Cardiac muscle cell (in vitro differentiated cells and primary cell): Measurements from ENCODE around the gene DPP8. TPM values are rescaled to one million over a fixed set of nuclear protein-coding genes. Genes with fewer than 3 reads are reported as not detected.

Source experiments
- DNase-seq, 2 donors: peaks; one replicate each; pipeline versions ENCODE4 v3.0.0 to v3.0.0-alpha.2; 2010 to 2017; ENCODE audit warnings: low read depth in 1 of 2, low spot score in 1 of 2
- H3K27ac ChIP-seq: fragments of 200-600 bp; sonication (generic); 2 replicates; pipeline ENCODE4 v1.5.1; 2016
- H3K27me3 ChIP-seq: fragments of 200-600 bp; sonication (generic); 2 replicates; pipeline ENCODE4 v1.6.0; 2016; ENCODE audit warnings: control low read depth
- H3K36me3 ChIP-seq: fragments of 200-600 bp; sonication (generic); 2 replicates; pipeline ENCODE4 v1.5.1; 2016; ENCODE audit warnings: control low read depth
- H3K4me1 ChIP-seq: fragments of 200-600 bp; sonication (generic); 2 replicates; pipeline ENCODE4 v1.8.1; 2017; ENCODE audit warnings: low read depth, mild to moderate bottlenecking, mixed run types
- H3K4me3 ChIP-seq: fragments of 200-600 bp; sonication (generic); 2 replicates; pipeline ENCODE4 v1.5.1; 2016; ENCODE audit warnings: mild to moderate bottlenecking
- H3K9me3 ChIP-seq: fragments of 200-600 bp; sonication (generic); 2 replicates; pipeline ENCODE4 v1.5.1; 2017; ENCODE audit warnings: low read depth, mild to moderate bottlenecking, control low read depth
- polyA plus RNA-seq: library from polyadenylated mRNA; unstranded; fragments of >200 nt; fragmentation: Nextera tagmentation; extraction: Ambion mirVana; gene quantifications from 2 replicates; pipeline ENCODE4 v1.2.1, GENCODE V29; 2016
- total RNA-seq: library from RNA; depleted of rRNA; stranded (reverse); fragments of >200 nt; gene quantifications from 2 replicates; pipeline ENCODE4 v1.2.3, GENCODE V29; 2016
- TF ChIP-seq, protein P1 (sequence below): IDR thresholded peaks from 2 replicates; pipeline ENCODE4 v1.5.1; 2012; ENCODE audit warnings: low read depth, mild to moderate bottlenecking, low read length

DPP8 gene
- total and polyA plus RNA-seq, 2 experiments from 2014 or later = 21.4 to 23.2 TPM

DNA sequence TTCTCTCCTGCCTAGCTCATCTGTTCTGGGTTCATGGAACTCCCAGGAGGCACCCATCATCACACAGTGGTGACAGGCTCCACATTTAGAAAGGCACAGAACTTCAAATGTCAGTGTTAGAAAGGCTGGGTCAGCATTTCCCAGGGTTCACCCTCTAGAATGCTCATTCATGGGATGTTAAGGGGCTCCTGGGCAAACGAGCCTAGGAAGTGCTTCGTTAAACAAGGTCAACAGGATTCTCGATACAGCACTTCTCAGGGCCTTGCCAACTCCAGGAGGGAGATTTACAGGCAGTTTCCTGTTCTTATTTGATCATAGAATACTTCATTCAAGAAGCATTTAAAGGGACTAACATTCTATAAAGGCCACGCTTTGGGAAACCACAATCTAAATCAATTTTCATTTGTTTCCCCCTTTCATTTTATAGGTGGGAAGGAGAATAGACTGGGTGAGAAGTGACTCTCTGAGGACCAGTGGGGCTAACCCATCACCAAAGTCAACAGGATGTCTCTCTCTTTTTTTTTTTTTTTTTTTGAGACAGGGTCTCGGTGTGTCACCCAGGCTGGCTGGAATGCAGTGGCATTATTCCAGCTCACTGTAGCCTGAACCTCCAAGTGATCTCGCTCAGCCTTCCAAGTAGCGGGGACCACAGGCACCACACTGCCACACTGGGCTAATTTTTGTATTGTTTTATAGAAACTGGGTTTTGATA lies 109.0 kb downstream of the DPP8 start:
- Histone ChIP-seq H3K27me3 (peaks cover 20% of the 10 kb centered on the region), H3K4me1 (no peaks in the 10 kb centered on the region), H3K9me3 (no peaks in the 10 kb centered on the region), H3K36me3 (no peaks in the 10 kb centered on the region), H3K27ac (no peak overlapping the region), H3K4me3 (no peak overlapping the region)
- TF ChIP-seq, protein P1, sequence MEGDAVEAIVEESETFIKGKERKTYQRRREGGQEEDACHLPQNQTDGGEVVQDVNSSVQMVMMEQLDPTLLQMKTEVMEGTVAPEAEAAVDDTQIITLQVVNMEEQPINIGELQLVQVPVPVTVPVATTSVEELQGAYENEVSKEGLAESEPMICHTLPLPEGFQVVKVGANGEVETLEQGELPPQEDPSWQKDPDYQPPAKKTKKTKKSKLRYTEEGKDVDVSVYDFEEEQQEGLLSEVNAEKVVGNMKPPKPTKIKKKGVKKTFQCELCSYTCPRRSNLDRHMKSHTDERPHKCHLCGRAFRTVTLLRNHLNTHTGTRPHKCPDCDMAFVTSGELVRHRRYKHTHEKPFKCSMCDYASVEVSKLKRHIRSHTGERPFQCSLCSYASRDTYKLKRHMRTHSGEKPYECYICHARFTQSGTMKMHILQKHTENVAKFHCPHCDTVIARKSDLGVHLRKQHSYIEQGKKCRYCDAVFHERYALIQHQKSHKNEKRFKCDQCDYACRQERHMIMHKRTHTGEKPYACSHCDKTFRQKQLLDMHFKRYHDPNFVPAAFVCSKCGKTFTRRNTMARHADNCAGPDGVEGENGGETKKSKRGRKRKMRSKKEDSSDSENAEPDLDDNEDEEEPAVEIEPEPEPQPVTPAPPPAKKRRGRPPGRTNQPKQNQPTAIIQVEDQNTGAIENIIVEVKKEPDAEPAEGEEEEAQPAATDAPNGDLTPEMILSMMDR = no peak
- DNase-seq = peak in 1 of 2 donors; percentile 14

DNA sequence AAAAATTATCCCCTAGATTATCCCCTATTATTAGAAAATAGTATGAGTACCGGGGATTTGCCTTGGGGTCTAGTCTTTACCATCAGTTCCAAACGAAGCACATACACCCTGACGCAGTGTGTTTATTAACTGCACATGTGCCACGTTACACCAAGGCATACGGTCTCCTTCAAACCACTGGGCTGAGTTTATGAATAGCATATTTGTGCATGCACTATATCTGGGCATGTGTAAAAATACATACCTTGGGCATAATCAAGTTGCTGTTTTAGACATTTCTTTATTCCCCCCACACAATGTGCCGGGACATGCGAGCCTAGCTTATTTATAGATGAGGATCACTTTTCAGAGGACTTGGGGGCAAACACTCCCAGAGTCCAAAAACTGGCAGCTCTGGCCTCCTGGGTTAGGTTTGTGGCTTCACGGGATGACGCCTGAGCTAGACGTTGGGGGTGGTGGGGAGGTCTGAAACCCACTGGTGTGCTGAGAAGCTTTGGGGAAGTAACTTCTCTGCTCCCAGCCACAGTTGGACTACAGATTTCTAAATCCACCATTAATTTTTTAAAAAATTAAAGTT lies 111.0 kb downstream of the DPP8 start:
- Histone ChIP-seq H3K27ac (no peak overlapping the region), H3K36me3 (no peaks in the 10 kb centered on the region), H3K27me3 (peaks cover 20% of the 10 kb centered on the region), H3K4me3 (no peak overlapping the region), H3K9me3 (no peaks in the 10 kb centered on the region), H3K4me1 (peaks cover 4% of the 10 kb centered on the region)
- DNase-seq = no peak
- TF ChIP-seq, protein P1 = no peak

DNA sequence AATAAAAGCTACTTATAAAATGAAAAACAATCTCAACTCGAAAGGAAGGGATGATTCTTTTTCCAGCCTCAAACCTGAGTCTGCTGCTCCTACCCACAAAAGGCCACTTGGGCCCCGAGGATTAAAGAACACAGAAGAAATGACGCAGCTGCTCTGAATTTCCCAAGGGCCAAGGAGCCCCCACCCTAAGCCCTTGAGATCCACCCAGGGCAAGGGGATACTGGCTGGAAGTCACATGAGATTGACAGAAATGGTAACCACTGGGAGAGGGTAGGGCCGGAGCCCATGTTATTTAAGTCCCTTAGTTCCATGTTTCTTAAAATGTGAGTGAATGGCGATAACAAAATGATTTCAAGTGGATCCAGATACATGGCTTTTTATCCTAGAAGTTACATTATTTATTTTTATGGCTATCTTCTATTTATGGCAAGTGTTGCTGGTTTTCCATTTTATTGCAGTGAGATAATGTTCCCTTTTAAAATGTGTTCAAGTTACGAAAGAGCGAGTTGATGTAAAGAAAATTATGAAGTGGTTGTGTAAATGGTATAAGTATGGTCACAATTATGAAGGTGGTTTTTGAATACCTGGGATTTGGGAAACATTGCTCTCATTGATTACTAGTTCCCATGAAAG lies 111.6 kb downstream of the DPP8 start:
- H3K4me3 ChIP-seq = no peak overlapping the region
- no peaks in the 10 kb centered on the region for H3K9me3 ChIP-seq
- peaks cover 17% of the 10 kb centered on the region for H3K27me3 ChIP-seq
- H3K27ac ChIP-seq = no peak overlapping the region
- peaks cover 10% of the 10 kb centered on the region for H3K4me1 ChIP-seq
- TF ChIP-seq, protein P1 = no peak
- no peaks in the 10 kb centered on the region for H3K36me3 ChIP-seq
- DNase-seq = no peak

DNA sequence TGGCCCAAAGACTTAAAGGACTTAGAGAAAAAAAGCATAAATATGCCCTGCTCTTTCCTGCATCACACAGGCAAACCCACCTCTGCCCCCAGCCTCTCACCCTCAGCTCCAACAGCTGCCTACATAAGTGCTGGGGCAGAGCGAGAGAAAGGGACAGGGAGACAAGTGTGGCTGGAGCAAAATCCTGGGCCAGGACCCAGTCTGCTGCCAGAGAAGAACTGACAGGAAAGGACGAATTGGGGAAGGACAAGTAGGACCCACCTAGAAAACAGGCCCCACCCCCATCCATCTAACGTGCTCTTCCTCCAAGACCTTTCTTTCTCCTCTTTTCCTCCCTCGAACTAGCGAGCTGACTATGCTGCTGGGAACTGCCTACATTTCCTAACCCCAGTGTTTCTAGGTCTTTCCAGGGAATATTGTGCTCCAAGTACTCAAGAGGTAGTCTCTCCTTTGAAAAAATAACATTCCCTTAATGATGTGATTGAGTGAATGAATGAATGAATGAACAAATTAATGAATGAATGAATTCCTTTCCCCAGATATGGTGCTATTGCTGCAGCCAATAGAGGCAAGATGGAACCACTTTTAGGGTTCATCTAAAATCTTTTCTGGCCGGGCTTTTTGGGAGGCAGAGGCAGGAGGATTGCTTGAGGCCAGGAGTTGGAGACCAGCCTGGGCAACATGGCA lies 113.2 kb downstream of the DPP8 start:
- H3K4me3 ChIP-seq = no peak overlapping the region
- no peak for DNase-seq
- no peak overlapping the region for H3K27ac ChIP-seq
- H3K36me3 ChIP-seq = no peaks in the 10 kb centered on the region
- peaks cover 10% of the 10 kb centered on the region for H3K4me1 ChIP-seq
- no peaks in the 10 kb centered on the region for H3K9me3 ChIP-seq
- TF ChIP-seq, protein P1 = no peak
- H3K27me3 ChIP-seq = peaks cover 1% of the 10 kb centered on the region

DNA sequence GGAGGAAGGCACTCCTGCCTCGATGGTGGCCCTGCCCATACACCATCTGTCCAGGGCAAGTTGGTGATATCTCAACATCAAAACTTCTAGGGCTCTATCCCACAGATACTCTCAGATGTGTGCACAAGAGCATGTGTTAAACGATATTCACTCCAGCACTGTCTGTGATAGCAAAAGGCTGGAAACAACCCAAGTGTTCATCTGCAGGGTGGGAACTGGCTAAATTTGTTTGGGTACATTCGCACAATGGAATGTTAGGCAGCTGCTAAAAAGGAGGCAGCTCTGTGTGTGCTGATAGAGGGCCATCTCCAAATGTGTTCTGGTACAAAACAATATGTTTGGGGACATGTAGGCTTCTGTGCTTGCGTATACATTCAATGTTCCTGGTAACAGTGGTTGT lies 114.5 kb downstream of the DPP8 start:
- H3K4me1 ChIP-seq = peaks cover 10% of the 10 kb centered on the region
- H3K9me3 ChIP-seq = no peaks in the 10 kb centered on the region
- H3K27me3 ChIP-seq = peaks cover 3% of the 10 kb centered on the region
- no peaks in the 10 kb centered on the region for H3K36me3 ChIP-seq
- no peak overlapping the region for H3K4me3 ChIP-seq
- no peak for DNase-seq
- TF ChIP-seq, protein P1 = no peak
- H3K27ac ChIP-seq = no peak overlapping the region
